K562 (cell line): Measurements from ENCODE around the gene ITGAD. TPM values are rescaled to one million over a fixed set of nuclear protein-coding genes. Genes with fewer than 3 reads are reported as not detected.
A peak's percentile ranks its signal among the peaks of the same experiment; 100 is the strongest.

Experiments
- ATAC-seq: fragments of 200-7000 bp; cut with Tn5 transposase; 3 replicates; pipeline ENCODE4 v1.9.1; 2020; ENCODE audit warnings: moderate library complexity
- BruUV-seq: library from RNA; stranded (reverse); fragments of 400-500 nt; replicated peaks from 2 replicates; lab custom pipeline; 2021; lab: Mats Ljungman, UMichigan
- CTCF ChIA-PET: fragments of 300-600 bp; formaldehyde crosslinking; extraction: SDS; loops from one replicate; lab custom pipeline; 2021; ENCODE audit warnings: low intra/inter-chr PET ratio; lab: Yijun Ruan, JAX
- POLR2A ChIA-PET: fragments of 300-600, 350-650 bp; sonication (Branson Sonifier 250); formaldehyde crosslinking; extraction: SDS; loops from one replicate; lab custom pipeline; 2021; ENCODE audit warnings: antibody characterized with exemption, inconsistent platforms; lab: Yijun Ruan, JAX
- DNase-seq, 4 experiments: peaks; one replicate each; pipeline versions ENCODE4 v3.0.0 to v3.0.0-alpha.2; 2011 to 2018; ENCODE audit warnings: low spot score in 3 of 4, mixed read lengths in 3 of 4; ENCODE audit errors: extremely low read depth in 1 of 4
- FAIRE-seq: peaks from 2 replicates; lab custom pipeline; 2011; peaks lifted over from hg19 to GRCh38; lab: Jason Lieb, UNC
- H2AFZ ChIP-seq: 2 replicates; pipeline ENCODE4 v1.6.0; 2011; ENCODE audit warnings: low read depth, low read length, control low read depth, inconsistent platforms
- H3K27ac ChIP-seq: fragments of 200-600 bp; 3 replicates; pipeline ENCODE4 v1.8.0; 2011; ENCODE audit warnings: low read depth, mild to moderate bottlenecking, control low read depth, inconsistent platforms, low read length, moderate library complexity, mixed read lengths; ENCODE audit errors: extremely low read depth
- H3K27me3 ChIP-seq, 2 experiments: fragments of 300-600 bp in 1 of 2; 2 replicates in 1 of 2; 3 replicates in 1 of 2; pipeline versions ENCODE4 v1.6.0 to v1.8.0; 2011; ENCODE audit warnings: inconsistent platforms in 2 of 2, low read length in 2 of 2, mild to moderate bottlenecking in 1 of 2, mixed read lengths in 1 of 2, moderate library complexity in 1 of 2; ENCODE audit not compliant: control insufficient read depth in 2 of 2, insufficient read depth in 2 of 2
- H3K36me3 ChIP-seq: fragments of 300-600 bp; 3 replicates; pipeline ENCODE4 v1.8.0; 2011; ENCODE audit warnings: mild to moderate bottlenecking, low read length, inconsistent platforms; ENCODE audit not compliant: control insufficient read depth, insufficient read depth
- H3K4me1 ChIP-seq, 2 experiments: fragments of 200-600 bp in 1 of 2; replicated peaks in 1 of 2; 2 replicates in 1 of 2; 3 replicates in 1 of 2; pipeline versions ENCODE4 v1.5.1 to v1.8.0; 2011; ENCODE audit warnings: inconsistent platforms in 2 of 2, low read length in 2 of 2, mild to moderate bottlenecking in 1 of 2, mixed read lengths in 1 of 2, moderate library complexity in 1 of 2; ENCODE audit not compliant: control insufficient read depth in 2 of 2, insufficient read depth in 2 of 2
- H3K4me2 ChIP-seq: 2 replicates; pipeline ENCODE4 v1.6.1; 2011; ENCODE audit warnings: low read length, control low read depth, inconsistent platforms, mixed read lengths; ENCODE audit not compliant: insufficient read depth
- H3K4me3 ChIP-seq: fragments of 200-600 bp; sonication (generic), shearing (Covaris generic); 2 replicates; pipeline ENCODE4 v1.5.1; 2016; ENCODE audit warnings: control low read depth, inconsistent platforms
- H3K79me2 ChIP-seq: fragments of 200-600 bp; 3 replicates; pipeline ENCODE4 v1.8.0; 2011; ENCODE audit warnings: low read length, inconsistent platforms; ENCODE audit not compliant: control insufficient read depth, insufficient read depth
- H3K9ac ChIP-seq, 2 experiments: 2 replicates each; pipeline versions ENCODE4 v1.6.0 to v1.6.1; 2011; ENCODE audit warnings: low read depth in 2 of 2, low read length in 2 of 2, control low read depth in 1 of 2, inconsistent platforms in 1 of 2, mild to moderate bottlenecking in 1 of 2, mixed read lengths in 1 of 2; ENCODE audit not compliant: insufficient read depth in 1 of 2
- H3K9me1 ChIP-seq: one replicate; pipeline ENCODE4 v1.6.0; 2011; ENCODE audit warnings: inconsistent platforms, mild to moderate bottlenecking, low read length, moderate library complexity; ENCODE audit not compliant: control insufficient read depth, insufficient read depth
- H3K9me3 ChIP-seq: replicated peaks from 2 replicates; pipeline ENCODE4 v1.5.1; 2011; ENCODE audit warnings: low read depth, low read length, inconsistent platforms; ENCODE audit not compliant: control insufficient read depth, insufficient read depth
- H4K20me1 ChIP-seq: replicated peaks from 2 replicates; pipeline ENCODE4 v1.6.1; 2011; ENCODE audit warnings: low read length, inconsistent platforms, mixed read lengths; ENCODE audit not compliant: control insufficient read depth, insufficient read depth
- NFIC ChIP-seq: fragments of 450-650 bp; IDR thresholded peaks from 2 replicates; pipeline ENCODE4 v1.6.1; 2017; ENCODE audit warnings: mild to moderate bottlenecking, inconsistent platforms
- RFX1 ChIP-seq: fragments of 450-650 bp; IDR thresholded peaks from 2 replicates; pipeline ENCODE4 v1.6.1; 2016; ENCODE audit warnings: mild to moderate bottlenecking, moderate library complexity
- WGBS: fragments of 100-300 bp; shearing (Covaris generic); methylation state at CpG from one replicate; pipeline ENCODE4 v1.1.6; 2016; ENCODE audit warnings: low coverage, mixed read lengths; ENCODE audit not compliant: insufficient coverage; ENCODE audit errors: missing lambda C conversion rate; 5-methylcytosine and 5-hydroxymethylcytosine counted together
- in situ Hi-C: fragments of 300-500 bp; cut with MboI; formaldehyde crosslinking; loops from 4 replicates; pipeline ENCODE4 v1.15.0; 2018; ENCODE audit warnings: inconsistent platforms, mixed read lengths
- intact Hi-C: fragments of 100-400 bp; cut with micrococcal nuclease; formaldehyde crosslinking; loops from 2 replicates; pipeline ENCODE4 v1.14.2; 2022
- polyA plus RNA-seq, 8 experiments: library from polyadenylated mRNA; depleted of rRNA in 4 of 8; stranded (reverse) in 5 of 8; unstranded in 3 of 8; fragments of >200 nt; fragmentation: Nextera tagmentation in 2 of 8; fragmentation: Illumina TruSeq in 1 of 8; extraction: Ambion mirVana in 2 of 8; extraction: Trizol in 1 of 8; gene quantifications; 2 replicates each; pipeline versions ENCODE4 v1.2.1 to v1.2.3, GENCODE V29; 2011 to 2014; ENCODE audit warnings: inconsistent platforms in 1 of 8, missing spikeins in 1 of 8
- total RNA-seq, 7 experiments: library from RNA; depleted of rRNA in 6 of 7; stranded (reverse); fragments of >200 nt in 6 of 7; fragmentation: Illumina TruSeq in 2 of 7; extraction: Trizol in 2 of 7; gene quantifications; 2 replicates each; pipeline versions ENCODE4 v1.2.1 to v1.2.3, GENCODE V29; 2011 to 2021; ENCODE audit warnings: low replicate concordance in 1 of 7
- TF ChIP-seq, protein P1 (sequence below), 3 experiments: fragments of 200-800 bp in 1 of 3; fragments of 250-450 bp in 1 of 3; fragments of 450-650 bp in 1 of 3; sonication (Bioruptor Pico) in 1 of 3; sonication (Bioruptor generic) in 1 of 3; formaldehyde crosslinking in 1 of 3; IDR thresholded peaks; 2 replicates each; pipeline versions ENCODE4 v1.6.1 to v1.8.0; 2016 to 2022; ENCODE audit warnings: mild to moderate bottlenecking in 2 of 3, missing genetic modification characterization in 2 of 3, missing compliant biosample characterization in 1 of 3, moderate library complexity in 1 of 3
- TF ChIP-seq, protein P2 (sequence below), 2 experiments: IDR thresholded peaks; 2 replicates each; pipeline ENCODE4 v1.6.1; 2011; ENCODE audit warnings: borderline replicate concordance in 1 of 2, control low read depth in 1 of 2, low read depth in 1 of 2, low read length in 1 of 2, mild to moderate bottlenecking in 1 of 2, mixed read lengths in 1 of 2, moderate library complexity in 1 of 2; ENCODE audit not compliant: insufficient read depth in 1 of 2, insufficient read length in 1 of 2, poor library complexity in 1 of 2, severe bottlenecking in 1 of 2; ENCODE audit errors: extremely low read depth in 1 of 2

The ITGAD gene
- total and polyA plus RNA-seq, 9 of the 15 experiments (the other 6 are each of a cell fraction or from before 2014, with no cell fraction given): not detected

DNA sequence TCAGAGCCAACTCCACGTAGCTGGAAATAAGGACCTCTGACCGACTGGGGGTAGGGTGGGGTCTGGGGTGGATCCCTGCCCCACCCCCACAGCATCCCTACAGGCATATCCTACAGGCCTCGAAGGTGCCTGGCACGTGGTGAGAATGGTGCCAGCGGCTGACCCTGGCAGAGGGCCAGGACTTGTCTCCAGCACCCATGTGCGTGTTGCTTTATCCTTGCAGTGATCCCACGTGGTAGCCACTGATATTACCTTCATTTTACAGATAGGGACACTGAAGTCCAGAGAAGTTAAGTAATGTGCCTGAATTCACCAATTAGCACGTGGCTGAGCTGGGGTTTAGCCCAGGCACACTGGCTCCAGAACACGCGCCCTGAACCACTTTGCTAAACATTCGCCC is 8.3 kb downstream of the ITGAD start:
- Histone ChIP-seq H3K4me2 (no peak overlapping the region), H3K27ac (no peak overlapping the region), H3K4me1 (peaks cover 3 to 17% of the 10 kb centered on the region in 2 experiments; a peak in 2 of 5 replicates), H3K36me3 (no peaks in the 10 kb centered on the region), H4K20me1 (no peaks in the 10 kb centered on the region), H3K4me3 (no peak overlapping the region)
- 60% methylated on average over 11 of the region's 11 CpGs for WGBS
- intact Hi-C loops: loop anchor here (5.0 kb wide), 1 partner anchor 51 kb away; no protein-coding TSS in a partner anchor
- TF ChIP-seq, protein P1, sequence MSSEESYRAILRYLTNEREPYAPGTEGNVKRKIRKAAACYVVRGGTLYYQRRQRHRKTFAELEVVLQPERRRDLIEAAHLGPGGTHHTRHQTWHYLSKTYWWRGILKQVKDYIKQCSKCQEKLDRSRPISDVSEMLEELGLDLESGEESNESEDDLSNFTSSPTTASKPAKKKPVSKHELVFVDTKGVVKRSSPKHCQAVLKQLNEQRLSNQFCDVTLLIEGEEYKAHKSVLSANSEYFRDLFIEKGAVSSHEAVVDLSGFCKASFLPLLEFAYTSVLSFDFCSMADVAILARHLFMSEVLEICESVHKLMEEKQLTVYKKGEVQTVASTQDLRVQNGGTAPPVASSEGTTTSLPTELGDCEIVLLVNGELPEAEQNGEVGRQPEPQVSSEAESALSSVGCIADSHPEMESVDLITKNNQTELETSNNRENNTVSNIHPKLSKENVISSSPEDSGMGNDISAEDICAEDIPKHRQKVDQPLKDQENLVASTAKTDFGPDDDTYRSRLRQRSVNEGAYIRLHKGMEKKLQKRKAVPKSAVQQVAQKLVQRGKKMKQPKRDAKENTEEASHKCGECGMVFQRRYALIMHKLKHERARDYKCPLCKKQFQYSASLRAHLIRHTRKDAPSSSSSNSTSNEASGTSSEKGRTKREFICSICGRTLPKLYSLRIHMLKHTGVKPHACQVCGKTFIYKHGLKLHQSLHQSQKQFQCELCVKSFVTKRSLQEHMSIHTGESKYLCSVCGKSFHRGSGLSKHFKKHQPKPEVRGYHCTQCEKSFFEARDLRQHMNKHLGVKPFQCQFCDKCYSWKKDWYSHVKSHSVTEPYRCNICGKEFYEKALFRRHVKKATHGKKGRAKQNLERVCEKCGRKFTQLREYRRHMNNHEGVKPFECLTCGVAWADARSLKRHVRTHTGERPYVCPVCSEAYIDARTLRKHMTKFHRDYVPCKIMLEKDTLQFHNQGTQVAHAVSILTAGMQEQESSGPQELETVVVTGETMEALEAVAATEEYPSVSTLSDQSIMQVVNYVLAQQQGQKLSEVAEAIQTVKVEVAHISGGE (CRISPR knock-in tag; IDR thresholded peaks at IDR 0.05): no peak
- TF ChIP-seq, protein P2, sequence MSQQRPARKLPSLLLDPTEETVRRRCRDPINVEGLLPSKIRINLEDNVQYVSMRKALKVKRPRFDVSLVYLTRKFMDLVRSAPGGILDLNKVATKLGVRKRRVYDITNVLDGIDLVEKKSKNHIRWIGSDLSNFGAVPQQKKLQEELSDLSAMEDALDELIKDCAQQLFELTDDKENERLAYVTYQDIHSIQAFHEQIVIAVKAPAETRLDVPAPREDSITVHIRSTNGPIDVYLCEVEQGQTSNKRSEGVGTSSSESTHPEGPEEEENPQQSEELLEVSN (IDR thresholded peaks at IDR 0.05; ENCODE audit: borderline replicate concordance in 1 of 2, extremely low read depth in 1 of 2, insufficient read depth in 1 of 2, insufficient read length in 1 of 2, low read depth in 1 of 2, low read length in 1 of 2, poor library complexity in 1 of 2, severe bottlenecking in 1 of 2): peak in 1 of 2 experiments; percentile 19
- TF ChIP-seq NFIC (0 out of 2 replicates have a peak, but pooled peaks have one; percentile 14), RFX1 (no peak)
- TF ChIP-seq, all 486 proteins: peak for 2
- peaks cover 4% of the 10 kb centered on the region; the same call in 2 of the 3 replicates for H3K79me2 ChIP-seq
- no peaks in the 10 kb centered on the region for H3K9me3 ChIP-seq
- ChIA-PET CTCF (no interaction called here), POLR2A (interaction anchor here (0.5 kb wide), 1 partner anchor 21 kb away, joined by 4 read pairs; no protein-coding TSS in a partner anchor)
- no peak for FAIRE-seq
- no peaks in the 10 kb centered on the region for H3K9me1 ChIP-seq
- H3K27me3 ChIP-seq: peaks cover 0 to 2% of the 10 kb centered on the region in 2 experiments; a peak in 2 of 5 replicates
- in situ Hi-C loops: no loop called here
- ATAC-seq: no peak
- no peak overlapping the region; a peak in 1 of 4 replicates for H3K9ac ChIP-seq
- no TSS peak for BruUV-seq
- H2AFZ ChIP-seq: no peak overlapping the region
- DNase-seq: no peak
